BE2C (cell line): Measurements from ENCODE around the gene RAB4B.

Source experiments
- DNase-seq: peaks from one replicate; pipeline ENCODE4 v3.0.0-alpha.2; 2020
- H3K27me3 ChIP-seq: fragments of 250-450 bp; sonication (Bioruptor Pico); 2 replicates; pipeline ENCODE4 v1.5.1; 2020; ENCODE audit warnings: mild to moderate bottlenecking
- H3K36me3 ChIP-seq: fragments of 250-450 bp; sonication (Bioruptor Pico); 2 replicates; pipeline ENCODE4 v1.5.1; 2020; ENCODE audit warnings: mild to moderate bottlenecking
- H3K4me1 ChIP-seq: fragments of 250-450 bp; sonication (Bioruptor Pico); 2 replicates; pipeline ENCODE4 v1.5.1; 2020
- H3K4me3 ChIP-seq: 2 replicates; pipeline ENCODE4 v1.5.1; 2011; ENCODE audit warnings: low read depth, low read length
- H3K9me3 ChIP-seq: fragments of 250-450 bp; sonication (Bioruptor Pico); 2 replicates; pipeline ENCODE4 v1.5.1; 2020
- TF ChIP-seq, protein P1 (sequence below): IDR thresholded peaks from 2 replicates; pipeline ENCODE4 v1.5.1; 2012; ENCODE audit warnings: mild to moderate bottlenecking, low read depth, low read length

RAB4B gene

DNA sequence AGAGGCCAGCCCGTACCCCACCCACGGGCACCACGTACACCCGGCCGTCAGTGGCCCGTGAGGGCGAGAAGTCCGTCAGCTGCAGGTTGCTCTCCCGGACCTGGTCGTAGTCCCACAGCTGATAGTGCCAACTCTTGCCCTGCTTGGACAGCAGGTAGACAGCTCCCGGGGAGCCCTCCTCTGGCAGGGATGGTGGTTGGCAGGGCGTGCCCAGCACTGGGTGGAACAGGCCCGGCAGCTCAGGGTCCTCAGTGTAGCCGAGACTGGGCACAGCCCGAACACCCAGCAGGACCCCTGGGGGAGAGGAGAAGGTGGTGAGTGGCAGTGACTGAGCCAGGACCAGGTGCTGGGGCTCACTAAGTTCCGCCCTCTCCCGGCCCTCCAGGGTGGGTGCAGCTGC lies 35.6 kb upstream of the RAB4B start:
- TF ChIP-seq, protein P1, sequence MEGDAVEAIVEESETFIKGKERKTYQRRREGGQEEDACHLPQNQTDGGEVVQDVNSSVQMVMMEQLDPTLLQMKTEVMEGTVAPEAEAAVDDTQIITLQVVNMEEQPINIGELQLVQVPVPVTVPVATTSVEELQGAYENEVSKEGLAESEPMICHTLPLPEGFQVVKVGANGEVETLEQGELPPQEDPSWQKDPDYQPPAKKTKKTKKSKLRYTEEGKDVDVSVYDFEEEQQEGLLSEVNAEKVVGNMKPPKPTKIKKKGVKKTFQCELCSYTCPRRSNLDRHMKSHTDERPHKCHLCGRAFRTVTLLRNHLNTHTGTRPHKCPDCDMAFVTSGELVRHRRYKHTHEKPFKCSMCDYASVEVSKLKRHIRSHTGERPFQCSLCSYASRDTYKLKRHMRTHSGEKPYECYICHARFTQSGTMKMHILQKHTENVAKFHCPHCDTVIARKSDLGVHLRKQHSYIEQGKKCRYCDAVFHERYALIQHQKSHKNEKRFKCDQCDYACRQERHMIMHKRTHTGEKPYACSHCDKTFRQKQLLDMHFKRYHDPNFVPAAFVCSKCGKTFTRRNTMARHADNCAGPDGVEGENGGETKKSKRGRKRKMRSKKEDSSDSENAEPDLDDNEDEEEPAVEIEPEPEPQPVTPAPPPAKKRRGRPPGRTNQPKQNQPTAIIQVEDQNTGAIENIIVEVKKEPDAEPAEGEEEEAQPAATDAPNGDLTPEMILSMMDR = no peak
- no peak for DNase-seq
- H3K9me3 ChIP-seq = no peaks in the 10 kb centered on the region
- H3K4me3 ChIP-seq = no peak overlapping the region
- H3K36me3 ChIP-seq = no peaks in the 10 kb centered on the region; the same call in 1 of the 2 replicates
- no peaks in the 10 kb centered on the region; the same call in 1 of the 2 replicates for H3K4me1 ChIP-seq
- H3K27me3 ChIP-seq = no peaks in the 10 kb centered on the region

DNA sequence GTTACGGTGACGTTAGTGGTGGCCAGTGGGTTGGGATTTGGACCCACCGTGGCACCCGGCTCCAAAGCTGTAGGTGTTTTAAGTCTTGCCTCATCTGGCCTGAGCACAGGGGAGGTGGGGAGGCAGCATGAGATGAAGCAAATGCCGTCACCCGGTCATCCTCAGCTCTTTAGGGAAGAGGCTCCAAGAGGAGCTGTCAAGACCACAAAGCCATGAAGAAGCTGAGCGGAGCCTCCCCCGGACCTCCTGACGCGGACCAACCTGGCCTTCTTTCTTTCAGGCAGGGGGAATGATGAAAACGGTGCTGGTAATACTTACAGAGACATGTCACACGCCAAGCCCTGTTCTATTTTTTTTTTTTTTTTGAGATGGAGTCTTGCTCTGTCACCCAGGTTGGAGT lies 35.2 kb upstream of the RAB4B start:
- TF ChIP-seq, protein P1 = no peak
- Histone ChIP-seq H3K4me1 (no peaks in the 10 kb centered on the region; the same call in 1 of the 2 replicates), H3K4me3 (no peak overlapping the region), H3K36me3 (no peaks in the 10 kb centered on the region), H3K27me3 (no peaks in the 10 kb centered on the region), H3K9me3 (no peaks in the 10 kb centered on the region)
- no peak for DNase-seq

DNA sequence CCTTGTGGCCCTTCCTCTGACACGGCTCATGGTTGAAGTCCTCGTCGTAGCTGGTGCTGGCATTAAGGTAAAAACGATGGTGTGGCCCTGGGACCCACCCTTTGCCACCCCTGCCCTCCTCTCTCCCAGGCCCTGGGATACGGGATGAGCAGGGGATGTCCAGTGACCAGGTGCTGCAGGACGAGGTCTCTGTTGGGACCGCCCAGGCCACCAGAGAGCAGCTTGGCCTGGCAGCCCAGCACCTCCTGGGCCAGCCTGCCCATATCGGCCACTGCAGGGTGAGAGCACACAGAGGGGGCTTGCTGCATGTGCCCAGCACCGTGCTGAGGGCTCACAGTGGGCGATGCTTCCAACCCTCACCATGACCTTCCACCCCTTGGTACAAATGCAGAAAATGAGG lies 34.1 kb upstream of the RAB4B start:
- Histone ChIP-seq H3K27me3 (no peaks in the 10 kb centered on the region), H3K36me3 (no peaks in the 10 kb centered on the region), H3K4me1 (no peaks in the 10 kb centered on the region; the same call in 1 of the 2 replicates), H3K9me3 (no peaks in the 10 kb centered on the region), H3K4me3 (no peak overlapping the region)
- no peak for DNase-seq
- TF ChIP-seq, protein P1 = no peak

DNA sequence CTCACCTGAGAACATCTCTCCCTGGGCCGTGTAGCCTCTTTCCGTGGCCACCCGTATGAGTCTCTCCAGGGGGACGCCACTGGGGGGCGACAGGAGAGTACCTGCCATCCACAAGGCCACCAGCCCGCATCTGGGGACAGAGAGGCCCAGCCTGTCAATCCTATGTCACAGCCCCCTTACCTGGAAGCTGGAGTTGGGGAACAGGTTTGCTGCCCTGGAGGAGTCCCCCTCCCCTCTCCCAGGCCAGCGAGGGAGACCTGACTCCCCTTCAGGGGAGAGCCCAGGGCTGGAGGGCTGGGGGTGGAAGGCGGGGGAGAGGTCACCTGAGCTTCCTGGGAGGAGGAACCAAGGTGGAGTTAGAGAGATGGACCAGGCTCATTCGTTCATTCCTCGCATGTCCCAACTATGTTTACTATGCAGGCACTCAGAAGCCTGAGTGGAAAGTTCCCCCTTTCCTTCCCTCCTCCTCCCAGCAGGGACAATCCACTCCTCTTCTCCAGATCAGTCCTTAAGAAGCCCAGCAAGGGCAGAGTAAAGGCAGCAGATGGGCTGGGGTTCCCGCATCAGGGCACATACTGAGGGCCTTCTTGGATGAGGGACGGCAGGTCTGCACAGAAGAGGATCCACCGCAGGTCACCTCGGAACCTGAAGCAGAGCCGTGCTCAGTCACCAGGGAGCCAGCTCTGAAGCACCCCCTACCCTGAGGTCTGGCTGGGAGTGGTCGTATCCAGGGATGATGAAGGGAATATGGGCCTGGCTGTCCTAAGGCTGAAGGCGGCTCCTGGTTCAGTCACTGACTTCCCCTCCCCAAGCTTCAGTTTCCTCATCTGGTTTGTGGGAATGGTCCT lies 33.3 kb upstream of the RAB4B start:
- peaks cover 2% of the 10 kb centered on the region; the same call in 1 of the 2 replicates for H3K4me1 ChIP-seq
- no peaks in the 10 kb centered on the region for H3K36me3 ChIP-seq
- DNase-seq = no peak
- H3K9me3 ChIP-seq = no peaks in the 10 kb centered on the region
- H3K4me3 ChIP-seq = no peak overlapping the region
- TF ChIP-seq, protein P1 = no peak
- no peaks in the 10 kb centered on the region for H3K27me3 ChIP-seq

DNA sequence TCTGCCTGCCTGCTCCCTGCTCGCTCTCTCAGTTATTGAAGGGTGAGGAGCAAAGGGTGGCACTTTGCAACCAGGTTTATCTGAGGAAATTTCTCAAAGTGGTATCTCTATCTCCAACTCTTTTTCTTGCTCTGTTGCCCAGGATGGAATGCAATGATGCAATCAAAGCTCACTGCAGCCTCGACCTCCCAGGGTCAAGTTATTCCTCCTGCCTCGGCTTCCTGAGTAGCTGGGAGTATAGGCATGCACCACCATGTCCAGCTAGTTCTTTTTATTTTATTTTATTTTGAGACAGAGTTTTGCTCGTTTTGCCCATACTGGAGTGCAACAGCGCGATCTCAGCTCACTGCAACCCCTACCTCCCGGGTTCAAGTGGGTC lies 32.7 kb upstream of the RAB4B start:
- H3K4me3 ChIP-seq = no peak overlapping the region
- H3K36me3 ChIP-seq = no peaks in the 10 kb centered on the region
- H3K9me3 ChIP-seq = no peaks in the 10 kb centered on the region
- no peak for DNase-seq
- no peaks in the 10 kb centered on the region for H3K27me3 ChIP-seq
- TF ChIP-seq, protein P1 = no peak
- peaks cover 3% of the 10 kb centered on the region; the same call in 1 of the 2 replicates for H3K4me1 ChIP-seq

DNA sequence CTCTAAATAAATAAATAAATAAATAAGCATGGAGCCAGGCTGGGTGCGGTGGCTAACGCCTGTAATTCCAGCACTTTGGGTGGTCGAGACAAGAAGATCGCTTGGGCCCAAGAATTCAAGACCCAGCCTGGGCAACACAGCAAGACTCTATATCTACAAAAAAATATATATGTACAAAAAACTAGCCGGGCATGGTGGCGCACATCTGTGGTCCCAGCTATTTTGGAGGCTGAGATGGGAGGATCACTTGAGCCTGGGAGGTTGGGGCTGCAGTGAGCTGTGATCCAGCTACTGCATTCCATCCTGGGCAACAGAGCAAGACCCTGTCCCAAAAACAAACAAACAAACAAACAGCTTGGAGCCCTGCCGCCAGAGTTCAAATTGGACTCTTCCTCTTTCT lies 30.5 kb upstream of the RAB4B start:
- Histone ChIP-seq H3K27me3 (no peaks in the 10 kb centered on the region), H3K36me3 (no peaks in the 10 kb centered on the region; the same call in 1 of the 2 replicates), H3K4me3 (no peak overlapping the region), H3K9me3 (no peaks in the 10 kb centered on the region), H3K4me1 (peaks cover 3% of the 10 kb centered on the region; the same call in 1 of the 2 replicates)
- DNase-seq = no peak
- TF ChIP-seq, protein P1 = no peak
